Measurements from ENCODE around the gene ARHGAP1.

DNA sequence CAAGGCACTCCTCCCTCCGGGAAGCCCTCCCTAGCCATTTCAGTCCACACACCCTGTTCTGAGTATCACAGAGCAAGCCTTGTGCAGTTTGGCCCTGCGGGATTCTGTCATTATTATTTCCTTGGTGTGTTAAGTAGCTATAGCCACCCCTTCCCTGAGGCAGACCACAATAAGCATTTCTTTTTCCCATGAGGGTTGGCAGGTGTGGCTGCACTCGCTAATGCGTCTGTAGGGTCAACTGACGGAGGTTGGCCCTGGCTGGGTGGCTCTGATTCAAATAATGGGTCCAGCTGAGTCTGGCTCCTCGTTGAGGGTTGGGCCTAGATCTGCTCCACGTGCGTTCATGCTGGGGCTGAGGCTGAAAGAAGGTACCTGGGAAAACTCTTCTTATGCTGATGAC is 23.7 kb upstream of the ARHGAP1 start:
- TF ChIP-seq POLR2AphosphoS5 (IDR thresholded peaks at IDR 0.05; ENCODE audit: low read depth, low read length) (no peak), POLR2A (IDR thresholded peaks at IDR 0.05; ENCODE audit: low read depth, low read length) (no peak), TAF1 (IDR thresholded peaks at IDR 0.05; ENCODE audit: low read depth, low read length) (no peak)

All from GM12891 (cell line).